NB4 (cell line): ENCODE results near the gene OR2L13.

Source experiments
- DNase-seq: peaks from one replicate; pipeline ENCODE4 v3.0.0; 2010; ENCODE audit warnings: low read depth
- H3K4me3 ChIP-seq: one replicate; pipeline ENCODE4 v1.5.1; 2011; ENCODE audit warnings: mild to moderate bottlenecking, low read depth, low read length, moderate library complexity
- CTCF ChIP-seq: IDR thresholded peaks from one replicate; pipeline ENCODE4 v1.5.1; 2012; ENCODE audit warnings: low read depth, low read length
- MAX ChIP-seq: IDR thresholded peaks from 2 replicates; pipeline ENCODE4 v1.6.1; 2011; ENCODE audit warnings: low read depth, low read length
- MYC ChIP-seq: IDR thresholded peaks from 2 replicates; pipeline ENCODE4 v1.6.1; 2011; ENCODE audit warnings: low read depth, low read length
- POLR2A ChIP-seq: IDR thresholded peaks from 2 replicates; pipeline ENCODE4 v1.6.1; 2011; ENCODE audit warnings: mild to moderate bottlenecking; ENCODE audit not compliant: insufficient read length; ENCODE audit errors: extremely low read depth

The OR2L13 gene

GRCh38 chr1:248094884-248095283 is at the start of gene OR2L13:
TSS of gene OR2L13 (plus strand) at chr1:248095184. CDS start at chr1:248099376, 4,192 bp downstream.
- TF ChIP-seq POLR2A (no peak), MAX (no peak), CTCF (no peak), MYC (no peak)
- DNase-seq, result no peak
- H3K4me3 ChIP-seq, result no peak within 1 kb of the TSS

GRCh38 chr1:248045209-248045608 is 49.8 kb upstream of the OR2L13 start:
- TF ChIP-seq MYC, result no peak
- TF ChIP-seq CTCF, result no peak
- TF ChIP-seq POLR2A, result no peak
- no peak for TF ChIP-seq MAX
- H3K4me3 ChIP-seq, result no peak overlapping the region
- no peak for DNase-seq

- DNase-seq, result no peak
- no peak for TF ChIP-seq CTCF
- no peak for TF ChIP-seq POLR2A
- no peak for TF ChIP-seq MYC
- no peak for TF ChIP-seq MAX
- H3K4me3 ChIP-seq, result no peak within 1 kb of the TSS
These were observed 48.4 kb upstream of the OR2L13 start, which contains the start of gene OR2L3 for GRCh38 chr1:248046536-248046935. TSS of gene OR2L3 (plus strand) at chr1:248046836. CDS start at chr1:248060682, 13,846 bp downstream.

GRCh38 chr1:248047008-248047407 is 48.0 kb upstream of the OR2L13 start:
- TF ChIP-seq POLR2A, result no peak
- TF ChIP-seq MAX, result no peak
- no peak for TF ChIP-seq CTCF
- no peak for TF ChIP-seq MYC
- no peak overlapping the region for H3K4me3 ChIP-seq
- DNase-seq, result no peak

- TF ChIP-seq MYC (no peak), MAX (no peak), POLR2A (no peak), CTCF (no peak)
- H3K4me3 ChIP-seq, result no peak overlapping the region
- DNase-seq, result no peak
These were observed 40.3 kb upstream of the OR2L13 start for GRCh38 chr1:248054671-248055070.

- no peak overlapping the region for H3K4me3 ChIP-seq
- DNase-seq, result no peak
- TF ChIP-seq CTCF (no peak), MAX (no peak), MYC (no peak), POLR2A (no peak)
These were observed 39.7 kb upstream of the OR2L13 start for GRCh38 chr1:248055261-248055660.
